Trophoblast cell (in vitro differentiated cells and primary cell): ENCODE measurements around the gene IQCK.
A peak's percentile ranks its signal among the peaks of the same experiment; 100 is the strongest.

Source experiments
- DNase-seq, 2 donors: peaks; one replicate each; pipeline ENCODE4 v3.0.0-alpha.2; 2016
- H2AFZ ChIP-seq: 2 replicates; pipeline ENCODE4 v1.6.1; 2013; ENCODE audit warnings: low read length, moderate library complexity, mild to moderate bottlenecking; ENCODE audit not compliant: insufficient read depth, poor library complexity
- H2AK5ac ChIP-seq: 2 replicates; pipeline ENCODE4 v1.6.1; 2013; ENCODE audit warnings: mild to moderate bottlenecking, low read length
- H2BK120ac ChIP-seq: 2 replicates; pipeline ENCODE4 v1.6.1; 2013; ENCODE audit warnings: low read length, mild to moderate bottlenecking, moderate library complexity; ENCODE audit not compliant: insufficient read depth, poor library complexity
- H2BK12ac ChIP-seq: 2 replicates; pipeline ENCODE4 v1.6.1; 2013; ENCODE audit warnings: mild to moderate bottlenecking, low read length, moderate library complexity
- H2BK5ac ChIP-seq: 2 replicates; pipeline ENCODE4 v1.6.1; 2013; ENCODE audit warnings: low read length, low read depth, moderate library complexity, mild to moderate bottlenecking; ENCODE audit not compliant: poor library complexity
- H3K14ac ChIP-seq: 2 replicates; pipeline ENCODE4 v1.6.1; 2013; ENCODE audit warnings: mild to moderate bottlenecking, low read length
- H3K18ac ChIP-seq: 2 replicates; pipeline ENCODE4 v1.6.1; 2013; ENCODE audit warnings: mild to moderate bottlenecking, low read length
- H3K23ac ChIP-seq: 2 replicates; pipeline ENCODE4 v1.6.1; 2013; ENCODE audit warnings: low read length
- H3K27ac ChIP-seq: 2 replicates; pipeline ENCODE4 v1.5.1; 2013; ENCODE audit warnings: low read depth, mild to moderate bottlenecking, inconsistent platforms, low read length, moderate library complexity
- H3K27me3 ChIP-seq: 2 replicates; pipeline ENCODE4 v1.6.1; 2013; ENCODE audit warnings: inconsistent platforms, mild to moderate bottlenecking, low read length, moderate library complexity; ENCODE audit not compliant: insufficient read depth
- H3K36me3 ChIP-seq, 2 experiments: 1 replicate in 1 of 2; 2 replicates in 1 of 2; pipeline ENCODE4 v1.6.1; 2013; ENCODE audit warnings: low read length in 2 of 2, mild to moderate bottlenecking in 2 of 2, moderate library complexity in 1 of 2; ENCODE audit not compliant: insufficient read depth in 2 of 2, control insufficient read depth in 1 of 2
- H3K4ac ChIP-seq: 2 replicates; pipeline ENCODE4 v1.6.1; 2013; ENCODE audit warnings: low read depth, mild to moderate bottlenecking, low read length, moderate library complexity
- H3K4me1 ChIP-seq, 2 experiments: 1 replicate in 1 of 2; 2 replicates in 1 of 2; pipeline ENCODE4 v1.6.1; 2013; ENCODE audit warnings: low read length in 2 of 2, mild to moderate bottlenecking in 2 of 2, moderate library complexity in 1 of 2; ENCODE audit not compliant: insufficient read depth in 2 of 2, control insufficient read depth in 1 of 2
- H3K4me2 ChIP-seq: 2 replicates; pipeline ENCODE4 v1.6.1; 2013; ENCODE audit warnings: inconsistent platforms, mild to moderate bottlenecking, low read length, moderate library complexity
- H3K4me3 ChIP-seq: 2 replicates; pipeline ENCODE4 v1.5.1; 2013; ENCODE audit warnings: mild to moderate bottlenecking, low read depth, low read length, inconsistent platforms
- H3K79me1 ChIP-seq: one replicate; pipeline ENCODE4 v1.6.1; 2013; ENCODE audit warnings: low read length
- H3K79me2 ChIP-seq: 2 replicates; pipeline ENCODE4 v1.6.1; 2013; ENCODE audit warnings: low read length, mild to moderate bottlenecking; ENCODE audit not compliant: control insufficient read depth, insufficient read depth, poor library complexity
- H3K9ac ChIP-seq: 2 replicates; pipeline ENCODE4 v1.6.1; 2013; ENCODE audit warnings: mild to moderate bottlenecking, low read length
- H3K9me3 ChIP-seq: 2 replicates; pipeline ENCODE4 v1.6.1; 2013; ENCODE audit warnings: low read depth, mild to moderate bottlenecking, control low read depth, inconsistent platforms, low read length; ENCODE audit not compliant: insufficient read depth
- H4K12ac ChIP-seq: 2 replicates; pipeline ENCODE4 v1.6.1; 2013; ENCODE audit warnings: low read depth, mild to moderate bottlenecking, low read length, moderate library complexity
- H4K8ac ChIP-seq: 2 replicates; pipeline ENCODE4 v1.6.1; 2013; ENCODE audit warnings: low read depth, mild to moderate bottlenecking, low read length, moderate library complexity
- H4K91ac ChIP-seq: one replicate; pipeline ENCODE4 v1.6.1; 2013; ENCODE audit warnings: low read depth, mild to moderate bottlenecking, low read length, moderate library complexity
- whole genome bisulfite sequencing: extraction: QIAGEN DNeasy Blood & Tissue Kit; methylation state at CpG from one replicate; pipeline ENCODE4 v1.1.7; 2013; ENCODE audit warnings: missing lambda C conversion rate; ENCODE audit not compliant: insufficient read length, insufficient coverage; ENCODE audit errors: extremely low coverage; 5-methylcytosine and 5-hydroxymethylcytosine counted together

IQCK gene

GRCh38 chr16:19858340-19859018 is 140.4 kb downstream of the IQCK start:
- no peak overlapping the region for H3K4ac ChIP-seq
- no CpG with 5 or more reads among the region's 22 CpGs for WGBS
- H3K9ac ChIP-seq, result no peak overlapping the region

GRCh38 chr16:19859166-19859565 is 141.1 kb downstream of the IQCK start:
- no peak overlapping the region for H2AK5ac ChIP-seq
- H4K91ac ChIP-seq, result no peak overlapping the region
- peaks cover 19 to 23% of the 10 kb centered on the region in 2 experiments for H3K36me3 ChIP-seq
- H3K4ac ChIP-seq, result no peak overlapping the region
- H3K4me2 ChIP-seq, result no peak overlapping the region
- WGBS, result no CpG with 5 or more reads among the region's 9 CpGs
- H3K4me1 ChIP-seq, result peaks cover 0 to 2% of the 10 kb centered on the region in 2 experiments
- no peaks in the 10 kb centered on the region for H3K79me1 ChIP-seq
- no peak overlapping the region for H3K23ac ChIP-seq
- peak; percentile 14 to 65 for DNase-seq
- no peak overlapping the region for H3K14ac ChIP-seq
- no peak overlapping the region for H2AFZ ChIP-seq
- no peak overlapping the region for H2BK5ac ChIP-seq
- H4K12ac ChIP-seq, result no peak overlapping the region
- H2BK120ac ChIP-seq, result no peak overlapping the region
- H3K18ac ChIP-seq, result no peak overlapping the region
- no peaks in the 10 kb centered on the region for H3K27me3 ChIP-seq
- no peaks in the 10 kb centered on the region for H3K79me2 ChIP-seq
- no peak overlapping the region for H2BK12ac ChIP-seq
- H3K27ac ChIP-seq, result no peak overlapping the region
- H3K9ac ChIP-seq, result no peak overlapping the region
- no peak overlapping the region for H4K8ac ChIP-seq
- no peak overlapping the region for H3K4me3 ChIP-seq
- H3K9me3 ChIP-seq, result peaks cover 3% of the 10 kb centered on the region

More at GRCh38 chr16:19858340-19859018, 140.4 kb downstream of the IQCK start:
- Histone ChIP-seq H2BK5ac (no peak overlapping the region), H3K18ac (no peak overlapping the region), H3K4me2 (no peak overlapping the region), H3K79me2 (no peaks in the 10 kb centered on the region), H2BK120ac (no peak overlapping the region), H2AK5ac (no peak overlapping the region), H3K4me3 (no peak overlapping the region), H4K91ac (no peak overlapping the region), H3K9me3 (peaks cover 3% of the 10 kb centered on the region), H2AFZ (no peak overlapping the region), H2BK12ac (no peak overlapping the region), H3K4me1 (peaks cover 0 to 2% of the 10 kb centered on the region in 2 experiments), H3K27me3 (no peaks in the 10 kb centered on the region), H3K27ac (no peak overlapping the region), H4K12ac (no peak overlapping the region), H3K14ac (no peak overlapping the region), H4K8ac (no peak overlapping the region), H3K36me3 (peaks cover 16 to 19% of the 10 kb centered on the region in 2 experiments), H3K23ac (no peak overlapping the region), H3K79me1 (no peaks in the 10 kb centered on the region)
- DNase-seq, result peak; percentile 6 to 38

GRCh38 chr16:19859603-19860002 is 141.5 kb downstream of the IQCK start:
- Histone ChIP-seq H3K23ac (no peak overlapping the region), H3K14ac (no peak overlapping the region), H4K91ac (no peak overlapping the region), H3K79me2 (no peaks in the 10 kb centered on the region), H2BK12ac (no peak overlapping the region), H2BK120ac (no peak overlapping the region), H3K9ac (no peak overlapping the region), H3K9me3 (peaks cover 3% of the 10 kb centered on the region), H3K4me1 (peaks cover 0 to 2% of the 10 kb centered on the region in 2 experiments), H3K79me1 (no peaks in the 10 kb centered on the region), H2BK5ac (no peak overlapping the region), H3K4me2 (no peak overlapping the region), H2AFZ (no peak overlapping the region), H2AK5ac (no peak overlapping the region), H3K27me3 (no peaks in the 10 kb centered on the region), H3K36me3 (peaks cover 19 to 25% of the 10 kb centered on the region in 2 experiments), H3K18ac (no peak overlapping the region), H3K4me3 (no peak overlapping the region), H3K4ac (no peak overlapping the region), H3K27ac (no peak overlapping the region), H4K12ac (no peak overlapping the region), H4K8ac (no peak overlapping the region)
- whole genome bisulfite sequencing, result no CpG with 5 or more reads among the region's 4 CpGs
- DNase-seq, result peak in 1 of 2 donors; percentile 20

GRCh38 chr16:19860166-19861041 is 142.3 kb downstream of the IQCK start:
- Histone ChIP-seq H2BK12ac (no peak overlapping the region), H3K27ac (no peak overlapping the region), H2AK5ac (no peak overlapping the region), H2BK5ac (no peak overlapping the region), H3K27me3 (no peaks in the 10 kb centered on the region), H3K23ac (no peak overlapping the region), H3K9ac (no peak overlapping the region), H2AFZ (no peak overlapping the region), H2BK120ac (no peak overlapping the region), H4K8ac (no peak overlapping the region), H3K14ac (no peak overlapping the region), H3K36me3 (peaks cover 19 to 26% of the 10 kb centered on the region in 2 experiments), H4K12ac (no peak overlapping the region), H4K91ac (no peak overlapping the region), H3K4me1 (peaks cover 0 to 2% of the 10 kb centered on the region in 2 experiments), H3K4me3 (no peak overlapping the region), H3K4ac (no peak overlapping the region), H3K79me2 (no peaks in the 10 kb centered on the region), H3K79me1 (no peaks in the 10 kb centered on the region), H3K18ac (no peak overlapping the region), H3K4me2 (no peak overlapping the region), H3K9me3 (peaks cover 3% of the 10 kb centered on the region)
- no CpG with 5 or more reads among the region's 21 CpGs for WGBS
- peak in 1 of 2 donors; percentile 13 for DNase-seq
